Heart left ventricle (tissue), 16 donors: ENCODE measurements around the gene TMEM106B. TPM values are rescaled to one million over a fixed set of nuclear protein-coding genes. Genes with fewer than 3 reads are reported as not detected.
"Not testable (repeated sequence)": the region's sequence is repeated elsewhere in the genome, so short reads cannot be mapped to it uniquely, and the experiment has no call there.

Experiments
- ATAC-seq, 4 donors: fragments of 200-7000 bp; cut with Tn5 transposase; one replicate each; pipeline ENCODE4 v1.9.1; 2020 to 2022; ENCODE audit warnings: moderate library complexity in 4 of 4, mild to moderate bottlenecking in 3 of 4, moderate number of reproducible peaks in 1 of 4
- DNase-seq, 5 donors: peaks; one replicate each; pipeline ENCODE4 v3.0.0-alpha.2; 2020
- H3K27ac ChIP-seq, 12 donors: fragments of 200-600 bp; sonication (generic) in 4 of 12; one replicate each; pipeline versions ENCODE4 v1.5.0 to v1.8.0; 2016 to 2022; ENCODE audit warnings: mild to moderate bottlenecking in 2 of 12
- H3K27me3 ChIP-seq, 9 donors: fragments of 200-600 bp; sonication (generic) in 2 of 9; one replicate each; pipeline versions ENCODE4 v1.5.1 to v1.8.0; 2016 to 2022; ENCODE audit warnings: mild to moderate bottlenecking in 3 of 9
- H3K36me3 ChIP-seq, 9 donors: fragments of 200-600 bp; sonication (generic) in 2 of 9; one replicate each; pipeline versions ENCODE4 v1.5.0 to v1.8.0; 2018 to 2022; ENCODE audit warnings: mild to moderate bottlenecking in 2 of 9
- H3K4me1 ChIP-seq, 12 donors: fragments of 200-600 bp; sonication (generic) in 4 of 12; one replicate each; pipeline versions ENCODE4 v1.5.0 to v1.8.0; 2016 to 2022; ENCODE audit warnings: mild to moderate bottlenecking in 3 of 12
- H3K4me3 ChIP-seq, 12 donors: fragments of 200-600 bp; sonication (generic) in 4 of 12; one replicate each; pipeline versions ENCODE4 v1.5.0 to v1.8.0; 2017 to 2022; ENCODE audit warnings: mild to moderate bottlenecking in 9 of 12, moderate library complexity in 4 of 12
- H3K9me3 ChIP-seq, 12 donors: fragments of 200-600 bp; sonication (generic) in 4 of 12; one replicate each; pipeline versions ENCODE4 v1.5.0 to v1.8.0; 2016 to 2022; ENCODE audit warnings: mild to moderate bottlenecking in 1 of 12
- CTCF ChIP-seq, 12 donors: fragments of 200-600 bp; sonication (generic) in 4 of 12; IDR thresholded peaks; one replicate each; pipeline versions ENCODE4 v1.5.0 to v1.8.0; 2018 to 2022; ENCODE audit warnings: antibody characterized with exemption in 12 of 12, mild to moderate bottlenecking in 5 of 12
- POLR2A ChIP-seq, 2 donors: fragments of 450-650 bp; IDR thresholded peaks; one replicate each; pipeline ENCODE4 v1.6.1; 2017; ENCODE audit warnings: antibody characterized with exemption in 2 of 2, mild to moderate bottlenecking in 2 of 2, moderate library complexity in 2 of 2
- WGBS, 4 donors: extraction: QIAGEN DNeasy Blood & Tissue Kit in 2 of 4; methylation state at CpG; one replicate each; pipeline versions ENCODE4 v1.1.5 to v1.1.7; 2013 to 2018; 5-methylcytosine and 5-hydroxymethylcytosine counted together
- intact Hi-C, 10 donors: fragments of 100-400 bp; cut with DNase I; formaldehyde crosslinking; loops; one replicate each; pipeline versions ENCODE4 v1.11.1 to v1.14.2; 2022
- polyA plus RNA-seq, 2 donors: library from polyadenylated mRNA; stranded (reverse); fragments of 200-250 nt; gene quantifications; one replicate each; pipeline ENCODE4 v1.2.3, GENCODE V29; 2013
- total RNA-seq, 9 donors: library from RNA; depleted of rRNA in 2 of 9; stranded (reverse); fragments of >200 nt in 2 of 9; fragmentation: NEBNext Ultra II Directional in 3 of 9; extraction: Animal tissue kit (Norgen Biotek cat#: 25700) in 3 of 9; gene quantifications; one replicate each; pipeline versions ENCODE4 v1.1.0 to v1.2.4, GENCODE V29; 2016 to 2023
- donor health status: ischemic (EF 13 %, LVEDD 7.1; RV severe dilation, severe dysfunction).
- donor health status: healthy with polysubstance abuse.
- donor health status: DM: no; HTN: yes; CAD: no.
- donor health status: DM: no; HTN: no; CAD: no.
- donor health status: ischemic (EF 25% LVEDD 6.9; RV normal size, moderate dysfunction).
- donor health status: ischemic (EF 25% LVEDD 5.7; RV mildly dilated, moderate dysfunction).
- donor health status: healthy.
- donor health status: DM: yes; HTN: yes; CAD: no.
- donor health status: ischemic (EF 35%, LVEDD 5.7; RV mildly dilated, moderate dysfunction).
- donor health status: nonischemic (EF 11% LVEDD 7.7; RV severe dilation, severe dysfunction).
- donor health status: DM: yes; HTN: yes; CAD: no.
- donor health status: PGD.
- donor health status: ischemic (EF 29% LVEDD 5.4; RV normal size, mild dysfunction).
- donor health status: nonischemic (EF 23%, LVEDD 6.1; RV moderate dilation, normal function).

The TMEM106B gene
- total and polyA plus RNA-seq, 11 donors, result 11.5 to 54.1 (median 45.8) TPM

DNA sequence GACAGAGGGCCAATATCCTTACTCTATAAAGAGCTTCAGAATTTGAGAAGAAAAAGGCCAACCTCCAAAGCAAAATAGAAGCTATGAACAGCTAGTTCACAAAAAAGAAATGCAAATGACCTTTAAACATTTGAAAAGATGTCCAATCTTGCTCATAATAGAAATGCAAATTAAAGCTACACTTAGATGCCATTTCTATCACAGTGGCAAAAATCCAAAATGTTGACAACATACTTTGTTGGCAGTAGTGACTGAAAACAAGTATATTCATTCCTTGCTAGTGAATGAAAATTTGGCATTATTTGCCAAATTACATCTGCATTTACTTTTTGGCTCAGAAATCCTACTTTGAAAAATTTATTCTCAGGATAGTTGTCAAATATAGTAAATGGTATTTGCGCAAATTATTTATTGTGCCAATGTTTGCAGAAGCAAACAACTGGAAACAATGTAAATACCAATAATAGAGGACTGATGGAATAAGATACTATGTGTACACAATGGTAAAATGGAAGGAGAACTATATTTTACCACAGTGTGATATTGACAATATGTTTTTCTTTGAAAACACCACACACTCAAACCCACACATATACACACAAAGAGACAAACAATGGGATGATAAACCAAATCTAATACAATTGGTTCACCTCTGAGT, 9.4 kb downstream of the TMEM106B start:
- TF ChIP-seq POLR2A (IDR thresholded peaks at IDR 0.05) (no peak), CTCF (IDR thresholded peaks at IDR 0.05) (no peak)
- intact Hi-C loops, result no loop called here
- Histone ChIP-seq H3K4me3 (no peak overlapping the region), H3K4me1 (peaks cover 0 to 17% (median 3%) of the 10 kb centered on the region in 12 donors), H3K36me3 (peaks cover 0 to 83% (median 56%) of the 10 kb centered on the region in 9 donors), H3K27ac (no peak overlapping the region), H3K9me3 (peaks cover 0 to 3% (median 0%) of the 10 kb centered on the region in 12 donors), H3K27me3 (no peaks in the 10 kb centered on the region)
- DNase-seq, result no peak
- ATAC-seq, result no peak
- 88 to 92% (median 89%) methylated on average over 1 of the region's 1 CpG for WGBS, 4 donors

DNA sequence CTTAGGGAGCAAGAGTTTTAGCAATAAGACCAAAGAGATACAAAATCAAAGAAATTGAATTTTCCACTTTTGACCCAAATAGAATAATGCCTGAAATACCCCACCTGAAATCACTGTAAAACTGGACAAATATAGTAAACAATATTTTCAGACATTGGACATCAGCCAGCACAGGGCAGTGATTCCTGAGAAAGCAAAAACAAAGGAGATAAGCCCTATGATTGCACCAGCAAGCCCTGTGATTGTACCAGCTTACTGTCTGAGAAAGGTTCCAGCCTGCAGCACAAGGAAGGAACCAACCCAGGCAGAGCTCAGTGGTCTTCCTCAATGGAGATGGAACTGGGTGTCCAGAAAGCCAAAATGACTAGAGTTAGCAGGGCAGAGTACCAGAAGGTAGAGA, 10.3 kb downstream of the TMEM106B start:
- TF ChIP-seq CTCF (IDR thresholded peaks at IDR 0.05) (no peak), POLR2A (IDR thresholded peaks at IDR 0.05) (no peak)
- H3K4me1 ChIP-seq, result peaks cover 0 to 17% (median 3%) of the 10 kb centered on the region in 12 donors
- H3K27ac ChIP-seq, result no peak overlapping the region
- no peak for DNase-seq
- no peak overlapping the region for H3K4me3 ChIP-seq
- H3K9me3 ChIP-seq, result peaks cover 0 to 10% (median 0%) of the 10 kb centered on the region in 12 donors
- H3K27me3 ChIP-seq, result no peaks in the 10 kb centered on the region
- ATAC-seq, result no peak
- intact Hi-C loops, result no loop called here
- peaks cover 0 to 78% (median 47%) of the 10 kb centered on the region in 9 donors for H3K36me3 ChIP-seq

GRCh38 chr7:12222889-12223579, 11.9 kb downstream of the TMEM106B start:
- H3K4me1 ChIP-seq, result peaks cover 0 to 17% (median 3%) of the 10 kb centered on the region in 12 donors
- intact Hi-C loops, result no loop called here
- no peak overlapping the region for H3K27ac ChIP-seq
- peaks cover 0 to 10% (median 0%) of the 10 kb centered on the region in 12 donors for H3K9me3 ChIP-seq
- H3K36me3 ChIP-seq, result peaks cover 0 to 81% (median 37%) of the 10 kb centered on the region in 9 donors
- H3K27me3 ChIP-seq, result no peaks in the 10 kb centered on the region
- no peak for DNase-seq
- no peak for TF ChIP-seq POLR2A (IDR thresholded peaks at IDR 0.05)
- TF ChIP-seq CTCF (IDR thresholded peaks at IDR 0.05), result no peak
- no peak overlapping the region for H3K4me3 ChIP-seq
- ATAC-seq, result no peak
- 0 to 52% (median 44%) methylated on average over 1 of the region's 1 CpG for WGBS, 4 donors

DNA sequence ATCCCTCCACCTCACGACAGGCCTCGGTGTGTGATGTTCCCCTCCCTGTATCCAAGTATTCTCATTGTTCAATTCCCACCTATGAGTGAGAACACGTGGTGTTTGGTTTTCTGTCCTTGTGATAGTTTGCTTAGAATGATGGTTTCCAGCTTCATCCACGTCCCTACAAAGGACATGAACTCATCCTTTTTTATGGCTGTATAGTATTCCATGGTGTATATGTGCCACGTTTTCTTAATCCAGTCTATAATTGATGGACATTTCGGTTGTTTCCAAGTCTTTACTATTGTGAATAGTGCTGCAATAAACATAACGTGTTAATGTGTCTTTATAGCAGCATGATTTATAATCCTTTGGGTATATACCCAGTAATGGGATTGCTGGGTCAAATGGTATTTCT, 13.9 kb downstream of the TMEM106B start:
- H3K27ac ChIP-seq, ATAC-seq, DNase-seq, intact Hi-C loops, H3K4me3 ChIP-seq, H3K27me3 ChIP-seq: not testable (repeated sequence)
- Histone ChIP-seq H3K36me3 (peaks cover 0 to 81% (median 19%) of the 10 kb centered on the region in 9 donors), H3K9me3 (peaks cover 0 to 10% (median 0%) of the 10 kb centered on the region in 12 donors), H3K4me1 (peaks cover 0 to 14% (median 3%) of the 10 kb centered on the region in 12 donors)
- 71 to 91% (median 88%) methylated on average over 7 of the region's 7 CpGs for WGBS, 4 donors
